ENCODE results near the gene OR6C3. TPM values are rescaled to one million over a fixed set of nuclear protein-coding genes. Genes with fewer than 3 reads are reported as not detected.
"Not testable (repeated sequence)": the region's sequence is repeated elsewhere in the genome, so short reads cannot be mapped to it uniquely, and the experiment has no call there.

The OR6C3 gene
- polyA plus RNA-seq, 1 of the 3 experiments (the other 2 are of a cell fraction): not detected

DNA sequence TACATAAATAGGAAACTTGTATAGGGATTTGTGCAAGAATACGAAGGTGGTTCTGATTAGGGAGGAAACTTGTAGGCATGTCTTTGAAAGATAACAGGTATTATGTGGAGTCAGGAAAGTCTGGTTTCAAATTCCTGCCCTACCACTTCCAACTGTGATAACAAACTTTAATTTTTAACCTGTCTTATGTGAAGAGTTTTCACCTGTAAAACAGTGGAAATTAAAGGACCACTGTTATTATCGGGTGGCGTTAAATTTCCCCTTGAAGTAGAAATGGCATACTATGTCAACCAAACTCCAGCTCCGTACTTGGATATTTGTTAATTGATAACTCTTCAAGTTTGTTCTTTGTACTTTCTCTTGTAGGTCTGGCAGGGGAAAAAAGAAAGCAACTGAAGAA is 10.3 kb upstream of the OR6C3 start:
- no peak for TF ChIP-seq ELF1 (IDR thresholded peaks at IDR 0.05)
- TF ChIP-seq TEAD4 (IDR thresholded peaks at IDR 0.05; ENCODE audit: borderline replicate concordance, insufficient read depth): no peak
- ChIA-PET CTCF (interaction anchor here (1.0 kb wide), 1 partner anchor 10 kb away, joined by 3 read pairs; the partner anchor contains the start of gene OR6C3), POLR2A (no interaction called here)
- Histone ChIP-seq H3K4me1 (ENCODE audit: control insufficient read depth in 1 of 2, insufficient read depth in 2 of 2, low read depth in 1 of 2, low read length in 1 of 2) (no peaks in the 10 kb centered on the region), H3K27me3 (ENCODE audit: insufficient read depth) (no peaks in the 10 kb centered on the region), H3K27ac (ENCODE audit: low read depth in 2 of 2, low read length in 1 of 2) (no peak overlapping the region), H3K9me2 (no peaks in the 10 kb centered on the region), H4K20me1 (ENCODE audit: insufficient read depth) (no peaks in the 10 kb centered on the region), H3K79me2 (ENCODE audit: insufficient read depth) (no peaks in the 10 kb centered on the region), H3F3A (replicated peaks; ENCODE audit: insufficient read depth) (no peaks in the 10 kb centered on the region), H2AFZ (ENCODE audit: low read depth) (no peak overlapping the region), H3K4me2 (no peak overlapping the region), H3K36me3 (replicated peaks in 1 of 2; ENCODE audit: control insufficient read depth in 1 of 2, insufficient read depth in 2 of 2, low read length in 1 of 2) (no peaks in the 10 kb centered on the region), H3K9ac (no peak overlapping the region), H3K9me3 (no peaks in the 10 kb centered on the region; the same call in 1 of the 2 replicates), H3K4me3 (ENCODE audit: low read depth in 2 of 2, low read length in 1 of 2) (no peak overlapping the region)
- WGBS (ENCODE audit: low lambda C conversion rate): 22% methylated on average over 4 of the region's 4 CpGs
- DNase-seq: no peak

DNA sequence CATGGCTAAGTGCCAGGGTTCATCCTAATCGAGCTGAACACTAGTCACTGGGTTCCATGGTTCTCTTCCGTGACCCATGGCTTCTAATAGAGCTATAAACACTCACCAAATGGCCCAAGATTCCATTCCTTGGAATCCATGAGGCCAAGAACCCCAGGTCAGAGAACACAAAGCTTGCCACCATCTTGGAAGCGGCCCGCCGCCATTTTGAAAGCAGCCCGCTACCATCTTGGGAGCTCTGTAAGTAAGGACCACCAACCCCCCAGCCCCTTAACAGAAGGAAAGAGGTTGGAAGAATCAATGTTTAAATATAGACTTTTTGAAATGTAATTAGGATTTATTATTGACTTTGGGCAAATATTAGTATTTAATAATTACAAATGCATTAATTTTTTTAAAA is 4.7 kb upstream of the OR6C3 start:
- H3K4me2 ChIP-seq; H3K27me3 ChIP-seq (ENCODE audit: insufficient read depth); H3K9ac ChIP-seq; H3K4me3 ChIP-seq (ENCODE audit: low read depth in 2 of 2, low read length in 1 of 2); H3K79me2 ChIP-seq (ENCODE audit: insufficient read depth); H2AFZ ChIP-seq (ENCODE audit: low read depth); H4K20me1 ChIP-seq (ENCODE audit: insufficient read depth); H3K9me2 ChIP-seq; DNase-seq; H3K4me1 ChIP-seq (ENCODE audit: control insufficient read depth in 1 of 2, insufficient read depth in 2 of 2, low read depth in 1 of 2, low read length in 1 of 2); H3K9me3 ChIP-seq; H3K27ac ChIP-seq (ENCODE audit: low read depth in 2 of 2, low read length in 1 of 2); H3K36me3 ChIP-seq (replicated peaks in 1 of 2; ENCODE audit: control insufficient read depth in 1 of 2, insufficient read depth in 2 of 2, low read length in 1 of 2); H3F3A ChIP-seq (replicated peaks; ENCODE audit: insufficient read depth); POLR2A ChIA-PET: not testable (repeated sequence)
- CTCF ChIA-PET: interaction anchor here (0.7 kb wide), 1 partner anchor 13 kb away, joined by 4 read pairs; no protein-coding TSS in a partner anchor
- 68% methylated on average over 6 of the region's 6 CpGs for WGBS (ENCODE audit: low lambda C conversion rate)

DNA sequence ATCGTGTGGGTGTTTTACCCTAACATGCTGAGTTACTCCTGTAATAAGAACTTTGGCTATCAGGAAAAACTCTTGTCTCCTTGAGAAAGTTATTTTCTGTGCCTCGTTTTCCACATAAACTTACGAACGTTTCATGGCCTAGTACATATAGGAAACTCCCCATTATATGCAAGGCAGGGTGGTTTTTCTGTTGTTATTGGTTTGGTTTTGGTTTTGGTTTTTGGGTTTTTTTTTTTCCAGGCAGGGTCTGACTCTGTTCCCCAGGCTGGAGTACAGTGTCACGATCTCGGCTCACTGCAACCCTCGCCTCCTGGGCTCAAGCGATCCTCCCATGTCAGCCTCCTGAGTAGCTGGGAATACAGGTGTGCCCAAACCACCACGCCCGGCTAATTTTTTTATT is 5.5 kb downstream of the OR6C3 start:
- CTCF ChIA-PET: no interaction called here
- Histone ChIP-seq H3K36me3 (replicated peaks in 1 of 2; ENCODE audit: control insufficient read depth in 1 of 2, insufficient read depth in 2 of 2, low read length in 1 of 2) (no peaks in the 10 kb centered on the region), H3K9me2 (no peaks in the 10 kb centered on the region), H3K79me2 (ENCODE audit: insufficient read depth) (no peaks in the 10 kb centered on the region), H3K9ac (no peak overlapping the region), H3F3A (replicated peaks; ENCODE audit: insufficient read depth) (no peaks in the 10 kb centered on the region), H3K4me3 (ENCODE audit: low read depth in 2 of 2, low read length in 1 of 2) (no peak overlapping the region), H2AFZ (ENCODE audit: low read depth) (no peak overlapping the region), H4K20me1 (ENCODE audit: insufficient read depth) (no peaks in the 10 kb centered on the region), H3K27me3 (ENCODE audit: insufficient read depth) (no peaks in the 10 kb centered on the region; the same call in 1 of the 2 replicates), H3K27ac (ENCODE audit: low read depth in 2 of 2, low read length in 1 of 2) (no peak overlapping the region), H3K9me3 (no peaks in the 10 kb centered on the region), H3K4me1 (ENCODE audit: control insufficient read depth in 1 of 2, insufficient read depth in 2 of 2, low read depth in 1 of 2, low read length in 1 of 2) (no peaks in the 10 kb centered on the region), H3K4me2 (no peak overlapping the region)
- POLR2A ChIA-PET: no interaction called here
- DNase-seq: no peak
- under 1% methylated on average over 10 of the region's 10 CpGs for WGBS (ENCODE audit: low lambda C conversion rate)
- no peak for TF ChIP-seq SMC3 (IDR thresholded peaks at IDR 0.05; ENCODE audit: low read depth, low read length)
- TF ChIP-seq, protein P1, sequence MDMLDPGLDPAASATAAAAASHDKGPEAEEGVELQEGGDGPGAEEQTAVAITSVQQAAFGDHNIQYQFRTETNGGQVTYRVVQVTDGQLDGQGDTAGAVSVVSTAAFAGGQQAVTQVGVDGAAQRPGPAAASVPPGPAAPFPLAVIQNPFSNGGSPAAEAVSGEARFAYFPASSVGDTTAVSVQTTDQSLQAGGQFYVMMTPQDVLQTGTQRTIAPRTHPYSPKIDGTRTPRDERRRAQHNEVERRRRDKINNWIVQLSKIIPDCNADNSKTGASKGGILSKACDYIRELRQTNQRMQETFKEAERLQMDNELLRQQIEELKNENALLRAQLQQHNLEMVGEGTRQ (IDR thresholded peaks at IDR 0.05; ENCODE audit: borderline replicate concordance, low read depth, low read length): no peak
- TF ChIP-seq NFIC (IDR thresholded peaks at IDR 0.05; ENCODE audit: borderline replicate concordance): no peak
- no peak for TF ChIP-seq RXRA (IDR thresholded peaks at IDR 0.05; ENCODE audit: borderline replicate concordance, low read depth)
- TF ChIP-seq ELF1 (IDR thresholded peaks at IDR 0.05): no peak
- no peak for TF ChIP-seq RAD21 (IDR thresholded peaks at IDR 0.05; ENCODE audit: low read length)
- TF ChIP-seq FOSL2 (IDR thresholded peaks at IDR 0.05; ENCODE audit: borderline replicate concordance, low read depth): no peak
- TF ChIP-seq, protein P2, sequence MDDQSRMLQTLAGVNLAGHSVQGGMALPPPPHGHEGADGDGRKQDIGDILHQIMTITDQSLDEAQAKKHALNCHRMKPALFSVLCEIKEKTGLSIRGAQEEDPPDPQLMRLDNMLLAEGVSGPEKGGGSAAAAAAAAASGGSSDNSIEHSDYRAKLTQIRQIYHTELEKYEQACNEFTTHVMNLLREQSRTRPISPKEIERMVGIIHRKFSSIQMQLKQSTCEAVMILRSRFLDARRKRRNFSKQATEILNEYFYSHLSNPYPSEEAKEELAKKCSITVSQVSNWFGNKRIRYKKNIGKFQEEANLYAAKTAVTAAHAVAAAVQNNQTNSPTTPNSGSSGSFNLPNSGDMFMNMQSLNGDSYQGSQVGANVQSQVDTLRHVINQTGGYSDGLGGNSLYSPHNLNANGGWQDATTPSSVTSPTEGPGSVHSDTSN (IDR thresholded peaks at IDR 0.05): no peak

DNA sequence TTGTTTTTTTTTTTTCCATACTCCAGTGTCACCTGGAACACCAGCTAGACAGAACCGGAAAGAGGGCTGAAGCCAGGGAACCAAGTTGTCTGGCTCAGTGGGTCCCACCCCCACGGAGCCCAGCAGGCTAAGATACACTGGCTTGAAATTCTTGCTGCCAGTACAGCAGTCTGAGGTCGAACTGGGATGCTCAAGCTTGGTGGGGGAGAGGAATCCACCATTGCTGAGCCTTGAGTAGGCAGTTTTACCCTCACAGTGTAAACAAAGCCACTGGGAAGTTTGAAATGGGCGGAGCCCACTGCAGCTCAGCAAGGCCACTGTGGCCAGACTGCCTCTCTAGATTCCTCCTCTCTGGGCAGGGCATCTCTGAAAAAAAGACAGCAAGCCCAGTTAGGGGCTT is 24.8 kb downstream of the OR6C3 start:
- H3K27ac ChIP-seq (ENCODE audit: low read depth in 2 of 2, low read length in 1 of 2); H4K20me1 ChIP-seq (ENCODE audit: insufficient read depth); H3K4me2 ChIP-seq; H3K9ac ChIP-seq; H2AFZ ChIP-seq (ENCODE audit: low read depth); H3F3A ChIP-seq (replicated peaks; ENCODE audit: insufficient read depth); H3K9me2 ChIP-seq; H3K27me3 ChIP-seq (ENCODE audit: insufficient read depth); H3K79me2 ChIP-seq (ENCODE audit: insufficient read depth); H3K9me3 ChIP-seq; CTCF ChIA-PET; DNase-seq; H3K36me3 ChIP-seq (replicated peaks in 1 of 2; ENCODE audit: control insufficient read depth in 1 of 2, insufficient read depth in 2 of 2, low read length in 1 of 2); H3K4me3 ChIP-seq (ENCODE audit: low read depth in 2 of 2, low read length in 1 of 2); H3K4me1 ChIP-seq (ENCODE audit: control insufficient read depth in 1 of 2, insufficient read depth in 2 of 2, low read depth in 1 of 2, low read length in 1 of 2); POLR2A ChIA-PET: not testable (repeated sequence)
- WGBS (ENCODE audit: low lambda C conversion rate): 0% methylated on average over 3 of the region's 4 CpGs

Measured in SK-N-SH (cell line).